Spleen (tissue), 7 donors: ENCODE results near the gene HIPK2.

ENCODE experiments used
- CTCF ChIP-seq, 11 experiments: fragments of 200-600 bp in 7 of 11; fragments of 450-650 bp in 4 of 11; sonication (generic) in 4 of 11; IDR thresholded peaks in 8 of 11; conservative IDR thresholded peaks in 3 of 11; 1 replicate in 7 of 11; 2 replicates in 4 of 11; pipeline versions ENCODE4 v1.4.0 to v1.8.0; 2016 to 2021; ENCODE audit warnings: antibody characterized with exemption in 11 of 11, inconsistent platforms in 4 of 11, mild to moderate bottlenecking in 1 of 11
- POLR2A ChIP-seq, 3 donors: fragments of 450-650 bp; IDR thresholded peaks; one replicate each; pipeline ENCODE4 v1.5.1; 2017; ENCODE audit warnings: antibody characterized with exemption in 3 of 3, mild to moderate bottlenecking in 1 of 3
- donor health status: DM: no; HTN: no; CAD: no; lungs with moderate emphysema.
- donor health status: DM: no; HTN: no; CAD: no.
- donor health status: DM: no; HTN: no; CAD: no.

- TF ChIP-seq POLR2A (IDR thresholded peaks at IDR 0.05) (no peak), CTCF (IDR thresholded peaks at IDR 0.05 in 8 of 11, conservative IDR thresholded peaks at IDR 0.05 in 3 of 11) (no peak)
Measured at GRCh38 chr7:139650429-139651100, 127.2 kb downstream of the HIPK2 start.
